Hepatocyte (in vitro differentiated cells): ENCODE results near the gene MMP1. TPM values are rescaled to one million over a fixed set of nuclear protein-coding genes. Genes with fewer than 3 reads are reported as not detected.

Experiments used
- DNase-seq: peaks from one replicate; pipeline ENCODE4 v3.0.0-alpha.2; 2016; ENCODE audit warnings: low spot score
- H2AFZ ChIP-seq: fragments of 200-600 bp; sonication (generic); 2 replicates; pipeline ENCODE4 v1.6.0; 2016; ENCODE audit warnings: antibody characterized with exemption, mild to moderate bottlenecking
- H3K27ac ChIP-seq: fragments of 200-600 bp; sonication (generic); 2 replicates; pipeline ENCODE4 v1.5.1; 2016; ENCODE audit warnings: mild to moderate bottlenecking
- H3K27me3 ChIP-seq: fragments of 200-600 bp; sonication (generic); 2 replicates; pipeline ENCODE4 v1.6.1; 2016
- H3K36me3 ChIP-seq: fragments of 200-600 bp; sonication (generic); replicated peaks from 2 replicates; pipeline ENCODE4 v1.5.1; 2016; ENCODE audit warnings: low read depth; ENCODE audit not compliant: insufficient read depth
- H3K4me1 ChIP-seq: fragments of 200-600 bp; sonication (generic); 2 replicates; pipeline ENCODE4 v1.5.1; 2016; ENCODE audit warnings: mild to moderate bottlenecking, moderate library complexity; ENCODE audit not compliant: insufficient read depth
- H3K4me2 ChIP-seq: fragments of 200-600 bp; sonication (generic); 2 replicates; pipeline ENCODE4 v1.6.0; 2016
- H3K4me3 ChIP-seq: fragments of 200-600 bp; sonication (generic); 2 replicates; pipeline ENCODE4 v1.5.1; 2016; ENCODE audit warnings: mild to moderate bottlenecking
- H3K79me2 ChIP-seq: fragments of 200-600 bp; sonication (generic); 2 replicates; pipeline ENCODE4 v1.6.0; 2017; ENCODE audit warnings: mild to moderate bottlenecking
- H3K9me2 ChIP-seq: fragments of 200-600 bp; sonication (generic); replicated peaks from 2 replicates; pipeline ENCODE4 v1.6.0; 2017; ENCODE audit warnings: mild to moderate bottlenecking; ENCODE audit not compliant: insufficient read depth
- H3K9me3 ChIP-seq: fragments of 200-600 bp; sonication (generic); 2 replicates; pipeline ENCODE4 v1.5.1; 2016; ENCODE audit warnings: low read depth, mild to moderate bottlenecking
- H4K20me1 ChIP-seq: fragments of 200-600 bp; sonication (generic); 2 replicates; pipeline ENCODE4 v1.6.0; 2016; ENCODE audit warnings: mild to moderate bottlenecking; ENCODE audit not compliant: insufficient read depth, poor library complexity, severe bottlenecking
- EZH2 ChIP-seq: fragments of 200-600 bp; sonication (generic); IDR thresholded peaks from 2 replicates; pipeline ENCODE4 v1.6.1; 2016; ENCODE audit warnings: antibody characterized with exemption, mild to moderate bottlenecking, borderline replicate concordance
- EZH2phosphoT487 ChIP-seq: fragments of 200-600 bp; sonication (generic); IDR thresholded peaks from one replicate; pipeline ENCODE4 v1.6.1; 2018; ENCODE audit warnings: antibody characterized with exemption, mild to moderate bottlenecking, low read depth, moderate library complexity; ENCODE audit not compliant: unreplicated experiment, severe bottlenecking
- WGBS: methylation state at CpG from one replicate; pipeline ENCODE4 v1.1.6; 2016; ENCODE audit warnings: low lambda C conversion rate; ENCODE audit errors: missing lambda C conversion rate; 5-methylcytosine and 5-hydroxymethylcytosine counted together
- polyA plus RNA-seq: library from polyadenylated mRNA; unstranded; fragments of >200 nt; fragmentation: Nextera tagmentation; extraction: Ambion mirVana; gene quantifications from 2 replicates; pipeline ENCODE4 v1.2.1, GENCODE V29; 2016
- total RNA-seq: library from RNA; depleted of rRNA; stranded (reverse); fragments of >200 nt; gene quantifications from 2 replicates; pipeline ENCODE4 v1.2.3, GENCODE V29; 2014
- TF ChIP-seq, protein P1 (sequence below): fragments of 200-600 bp; sonication (generic); IDR thresholded peaks from 2 replicates; pipeline ENCODE4 v1.5.1; 2016; ENCODE audit warnings: antibody characterized with exemption, mild to moderate bottlenecking; ENCODE audit not compliant: poor library complexity

The MMP1 gene
- total and polyA plus RNA-seq, 2 experiments from 2014 or later: 10.1 to 24.6 TPM

GRCh38 chr11:102807921-102808320 lies 10.0 kb upstream of the MMP1 start:
- DNase-seq: peak; percentile 51
- H2AFZ ChIP-seq: no peak overlapping the region
- H3K4me1 ChIP-seq: no peaks in the 10 kb centered on the region
- no peaks in the 10 kb centered on the region for H3K9me2 ChIP-seq
- no peaks in the 10 kb centered on the region for H3K79me2 ChIP-seq
- H3K4me3 ChIP-seq: no peak overlapping the region
- WGBS: 58% methylated on average over 19 of the region's 19 CpGs
- H3K36me3 ChIP-seq: no peaks in the 10 kb centered on the region
- no peak overlapping the region for H3K27ac ChIP-seq
- no peak overlapping the region for H3K4me2 ChIP-seq
- TF ChIP-seq, protein P1, sequence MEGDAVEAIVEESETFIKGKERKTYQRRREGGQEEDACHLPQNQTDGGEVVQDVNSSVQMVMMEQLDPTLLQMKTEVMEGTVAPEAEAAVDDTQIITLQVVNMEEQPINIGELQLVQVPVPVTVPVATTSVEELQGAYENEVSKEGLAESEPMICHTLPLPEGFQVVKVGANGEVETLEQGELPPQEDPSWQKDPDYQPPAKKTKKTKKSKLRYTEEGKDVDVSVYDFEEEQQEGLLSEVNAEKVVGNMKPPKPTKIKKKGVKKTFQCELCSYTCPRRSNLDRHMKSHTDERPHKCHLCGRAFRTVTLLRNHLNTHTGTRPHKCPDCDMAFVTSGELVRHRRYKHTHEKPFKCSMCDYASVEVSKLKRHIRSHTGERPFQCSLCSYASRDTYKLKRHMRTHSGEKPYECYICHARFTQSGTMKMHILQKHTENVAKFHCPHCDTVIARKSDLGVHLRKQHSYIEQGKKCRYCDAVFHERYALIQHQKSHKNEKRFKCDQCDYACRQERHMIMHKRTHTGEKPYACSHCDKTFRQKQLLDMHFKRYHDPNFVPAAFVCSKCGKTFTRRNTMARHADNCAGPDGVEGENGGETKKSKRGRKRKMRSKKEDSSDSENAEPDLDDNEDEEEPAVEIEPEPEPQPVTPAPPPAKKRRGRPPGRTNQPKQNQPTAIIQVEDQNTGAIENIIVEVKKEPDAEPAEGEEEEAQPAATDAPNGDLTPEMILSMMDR: peak; percentile 18
- no peak for TF ChIP-seq EZH2phosphoT487
- no peaks in the 10 kb centered on the region for H4K20me1 ChIP-seq
- no peaks in the 10 kb centered on the region for H3K9me3 ChIP-seq
- H3K27me3 ChIP-seq: no peaks in the 10 kb centered on the region

GRCh38 chr11:102806296-102806695 lies 8.3 kb upstream of the MMP1 start:
- Histone ChIP-seq H3K4me1 (no peaks in the 10 kb centered on the region), H4K20me1 (no peaks in the 10 kb centered on the region), H3K79me2 (no peaks in the 10 kb centered on the region), H3K9me2 (no peaks in the 10 kb centered on the region), H3K27me3 (no peaks in the 10 kb centered on the region), H3K4me2 (no peak overlapping the region), H3K4me3 (no peak overlapping the region), H3K36me3 (no peaks in the 10 kb centered on the region), H2AFZ (no peak overlapping the region), H3K9me3 (no peaks in the 10 kb centered on the region), H3K27ac (no peak overlapping the region)
- TF ChIP-seq EZH2phosphoT487: no peak
- TF ChIP-seq, protein P1: no peak
- TF ChIP-seq EZH2: no peak
- 56% methylated on average over 3 of the region's 3 CpGs for WGBS
- no peak for DNase-seq

DNA sequence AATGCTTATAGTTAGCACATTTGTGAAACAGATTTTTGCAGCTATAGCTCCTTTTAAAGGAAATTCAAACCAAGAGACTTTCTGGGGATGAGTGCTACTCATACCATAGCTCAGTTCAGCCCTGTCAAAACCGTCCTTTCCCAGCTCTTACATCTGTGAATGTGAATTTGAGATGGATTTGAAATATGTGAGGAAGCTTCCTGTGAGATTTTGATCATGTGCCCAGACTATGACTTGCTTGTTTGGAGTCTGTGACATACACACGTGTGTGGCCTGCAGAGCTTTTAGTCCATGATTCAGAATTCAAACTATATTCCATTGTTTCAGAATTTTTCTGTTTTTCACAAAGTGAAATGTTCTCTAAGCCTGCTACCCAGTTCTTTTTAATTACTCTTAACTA lies 4.4 kb upstream of the MMP1 start:
- Histone ChIP-seq H4K20me1 (no peaks in the 10 kb centered on the region), H3K9me2 (no peaks in the 10 kb centered on the region), H3K36me3 (no peaks in the 10 kb centered on the region)

More for the DNA sequence above, 4.4 kb upstream of the MMP1 start:
- TF ChIP-seq, protein P1: no peak
- TF ChIP-seq EZH2phosphoT487: no peak
- TF ChIP-seq EZH2: no peak
- H3K9me3 ChIP-seq: no peaks in the 10 kb centered on the region
- H3K4me2 ChIP-seq: no peak overlapping the region
- H3K4me1 ChIP-seq: no peaks in the 10 kb centered on the region
- no peaks in the 10 kb centered on the region for H3K79me2 ChIP-seq
- no peak overlapping the region for H3K4me3 ChIP-seq
- H2AFZ ChIP-seq: no peak overlapping the region
- H3K27me3 ChIP-seq: no peaks in the 10 kb centered on the region
- H3K27ac ChIP-seq: no peak overlapping the region
- no peak for DNase-seq
- WGBS: 72% methylated on average over 2 of the region's 2 CpGs
